ENCODE results near the gene ZNF14.
"Not testable (repeated sequence)": the region's sequence is repeated elsewhere in the genome, so short reads cannot be mapped to it uniquely, and the experiment has no call there.

- TF ChIP-seq EP300, POLR2A, CTCF (IDR thresholded peaks at IDR 0.05): not testable (repeated sequence)
These were observed 46.8 kb downstream of the ZNF14 start for GRCh38 chr19:19686119-19686518.

Measured in sigmoid colon (tissue), 4 donors.